HG02870 (cell line): ENCODE measurements around the gene LZTS3.
"Not testable (repeated sequence)": the region's sequence is repeated elsewhere in the genome, so short reads cannot be mapped to it uniquely, and the experiment has no call there.

Experiments
- ATAC-seq: cut with Tn5 transposase; IDR thresholded peaks from one replicate; pipeline ENCODE4 v1.9.1; 2021; ENCODE audit warnings: mild to moderate bottlenecking, moderate library complexity; ENCODE audit not compliant: unreplicated experiment

LZTS3 gene

GRCh38 chr20:3150908-3151307 lies 22.4 kb downstream of the LZTS3 start:
- no peak for ATAC-seq

- ATAC-seq, result no peak
These were observed 26.5 kb downstream of the LZTS3 start for GRCh38 chr20:3146732-3147341.

- ATAC-seq, result no peak
These were observed 31.6 kb downstream of the LZTS3 start for GRCh38 chr20:3141757-3142156.

GRCh38 chr20:3137492-3137891 lies 35.9 kb downstream of the LZTS3 start:
- ATAC-seq, result no peak

GRCh38 chr20:3135507-3136070 lies 37.8 kb downstream of the LZTS3 start:
- ATAC-seq, result no peak

GRCh38 chr20:3134151-3134550 lies 39.2 kb downstream of the LZTS3 start:
- ATAC-seq, result no peak

- ATAC-seq, result no peak
These were observed 40.2 kb downstream of the LZTS3 start for GRCh38 chr20:3133155-3133554.

- no peak for ATAC-seq
These were observed 43.2 kb downstream of the LZTS3 start for GRCh38 chr20:3130051-3130600.

- ATAC-seq, result no peak
These were observed 44.3 kb downstream of the LZTS3 start for GRCh38 chr20:3129094-3129493.

GRCh38 chr20:3128275-3128984 lies 44.9 kb downstream of the LZTS3 start:
- no peak for ATAC-seq

GRCh38 chr20:3126527-3126859 lies 46.9 kb downstream of the LZTS3 start:
- ATAC-seq, result no peak

GRCh38 chr20:3125776-3126526 lies 47.4 kb downstream of the LZTS3 start:
- ATAC-seq, result not testable (repeated sequence)

GRCh38 chr20:3124773-3125560 lies 48.4 kb downstream of the LZTS3 start:
- not testable (repeated sequence) for ATAC-seq

- ATAC-seq, result not testable (repeated sequence)
These were observed 49.2 kb downstream of the LZTS3 start for GRCh38 chr20:3124163-3124562.

- ATAC-seq, result no peak
These were observed 49.8 kb downstream of the LZTS3 start for GRCh38 chr20:3123542-3123941.

GRCh38 chr20:3121955-3122610 lies 51.3 kb downstream of the LZTS3 start:
- no peak for ATAC-seq

GRCh38 chr20:3121271-3121911 lies 52.0 kb downstream of the LZTS3 start:
- no peak for ATAC-seq

- no peak for ATAC-seq
These were observed 54.3 kb downstream of the LZTS3 start for GRCh38 chr20:3119044-3119443.

GRCh38 chr20:3117839-3118379 lies 55.4 kb downstream of the LZTS3 start:
- ATAC-seq, result not testable (repeated sequence)
